ENCODE data around the gene CCHCR1.

- TF ChIP-seq YY1 (IDR thresholded peaks at IDR 0.05; ENCODE audit: insufficient read depth, insufficient read length) = no peak
- TF ChIP-seq ZNF274 (IDR thresholded peaks at IDR 0.05; ENCODE audit: low read depth, low read length) = no peak
These were observed 26.0 kb downstream of the CCHCR1 start for GRCh38 chr6:31131595-31131994.
